GM18508 (cell line): ENCODE results near the gene NPAS3.

Experiments
- ATAC-seq: cut with Tn5 transposase; IDR thresholded peaks from one replicate; pipeline ENCODE4 v1.9.1; 2021; ENCODE audit warnings: moderate number of reproducible peaks; ENCODE audit not compliant: insufficient read depth, unreplicated experiment

The NPAS3 gene

DNA sequence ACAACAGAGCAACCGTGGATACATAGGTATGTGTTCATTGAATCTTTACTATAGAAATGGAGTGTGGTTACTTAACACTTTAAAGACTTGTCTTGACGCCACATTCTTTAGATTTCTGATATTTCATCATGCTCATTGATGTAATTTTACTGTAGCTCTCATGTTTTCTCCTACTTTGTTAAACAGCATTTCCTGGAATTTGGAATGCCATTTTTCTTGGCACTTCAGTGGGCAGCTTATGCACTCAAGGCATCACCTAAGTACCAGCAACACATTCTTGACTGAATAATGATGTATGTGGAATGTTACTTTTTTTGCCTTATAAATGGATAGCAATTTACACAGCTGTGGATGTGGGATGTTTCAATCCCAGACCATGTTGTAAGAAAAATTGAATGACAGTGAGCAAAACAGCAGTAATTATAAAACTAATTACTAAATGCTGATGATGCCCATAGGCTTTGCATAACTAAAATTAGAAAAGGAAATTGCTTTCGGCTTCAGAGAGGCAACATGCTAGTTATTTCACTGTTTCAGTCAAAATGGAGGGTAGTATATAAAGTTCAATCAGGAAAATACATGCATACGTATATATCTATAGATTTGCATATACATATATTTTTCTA lies 298.5 kb downstream of the NPAS3 start:
- no peak for ATAC-seq

GRCh38 chr14:33239465-33239864 lies 300.8 kb downstream of the NPAS3 start:
- ATAC-seq, result no peak

- ATAC-seq, result no peak
Measured at GRCh38 chr14:33240466-33240865, 301.8 kb downstream of the NPAS3 start.

- no peak for ATAC-seq
Measured at GRCh38 chr14:33241331-33241730, 302.7 kb downstream of the NPAS3 start.

DNA sequence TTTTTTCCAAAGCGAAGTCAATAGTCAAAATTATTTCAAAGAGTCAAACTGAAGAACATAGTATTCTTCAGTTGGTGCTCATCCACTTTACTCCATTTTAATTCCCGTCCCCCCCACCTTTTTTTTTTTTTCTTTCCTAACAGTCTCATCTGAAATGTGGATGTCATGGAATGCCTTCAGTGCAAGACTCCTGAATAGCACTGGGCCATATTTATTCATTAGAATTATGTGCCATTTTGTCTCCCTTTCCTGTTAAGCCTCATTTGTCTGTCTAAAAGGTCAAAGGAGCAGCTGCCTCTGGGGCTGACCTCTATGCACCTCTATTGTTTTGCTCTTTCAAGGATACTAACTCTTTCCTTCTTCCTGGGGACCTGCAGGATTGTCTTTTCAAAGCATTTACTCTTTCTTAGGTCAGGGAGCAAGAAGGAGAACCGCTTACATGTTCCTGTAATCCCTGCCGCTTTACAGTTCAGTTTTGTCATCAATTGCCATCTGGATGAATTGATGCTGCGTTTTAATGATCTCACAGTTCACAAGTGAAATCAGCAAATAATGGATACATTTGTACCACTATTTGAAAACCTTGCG lies 310.6 kb downstream of the NPAS3 start:
- ATAC-seq, result no peak

DNA sequence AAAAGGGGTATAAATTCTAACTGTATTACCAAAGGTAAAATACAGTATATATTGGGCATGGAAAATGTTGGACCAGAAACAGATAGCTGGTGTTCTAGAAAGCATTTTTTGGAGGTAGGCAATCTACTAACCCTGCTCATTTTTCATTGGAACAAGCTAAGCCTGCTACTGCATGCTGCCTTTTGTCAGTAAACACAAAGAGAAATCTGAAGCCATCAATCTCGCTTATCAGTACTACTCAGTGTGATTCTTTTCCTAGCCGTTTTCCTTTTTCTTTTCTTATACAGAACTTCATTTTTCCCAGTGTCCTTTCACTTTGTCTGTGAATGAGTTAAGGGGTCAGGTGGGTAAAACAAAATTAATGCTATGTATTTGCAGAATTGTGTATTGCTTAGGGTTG lies 312.3 kb downstream of the NPAS3 start:
- no peak for ATAC-seq

- ATAC-seq, result no peak
Measured at GRCh38 chr14:33254342-33254741, 315.7 kb downstream of the NPAS3 start.

DNA sequence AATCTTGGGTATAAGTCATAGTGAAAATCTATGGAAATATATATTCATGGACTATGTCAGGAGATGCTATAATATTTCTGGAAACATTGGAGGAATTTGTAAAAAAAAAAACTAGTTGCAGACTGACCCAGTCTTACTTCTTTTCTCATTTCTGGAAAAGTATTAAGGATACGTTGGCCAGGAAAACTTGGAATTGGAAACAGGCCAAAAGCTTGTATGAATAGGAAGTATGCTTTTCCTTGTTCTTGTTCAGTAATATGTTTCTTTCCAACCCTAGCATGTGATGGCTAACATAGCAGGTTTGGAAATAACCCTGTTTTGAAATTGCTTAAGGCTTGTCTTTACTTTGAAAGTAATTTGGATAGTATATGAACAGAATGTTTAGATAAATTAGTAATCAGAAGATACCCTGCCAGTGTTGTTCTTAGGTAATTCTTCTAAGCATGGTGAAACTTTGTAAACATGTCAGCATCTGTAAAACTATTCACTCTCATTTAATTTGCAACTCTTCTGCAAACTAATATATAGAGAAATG lies 316.2 kb downstream of the NPAS3 start:
- ATAC-seq, result no peak

DNA sequence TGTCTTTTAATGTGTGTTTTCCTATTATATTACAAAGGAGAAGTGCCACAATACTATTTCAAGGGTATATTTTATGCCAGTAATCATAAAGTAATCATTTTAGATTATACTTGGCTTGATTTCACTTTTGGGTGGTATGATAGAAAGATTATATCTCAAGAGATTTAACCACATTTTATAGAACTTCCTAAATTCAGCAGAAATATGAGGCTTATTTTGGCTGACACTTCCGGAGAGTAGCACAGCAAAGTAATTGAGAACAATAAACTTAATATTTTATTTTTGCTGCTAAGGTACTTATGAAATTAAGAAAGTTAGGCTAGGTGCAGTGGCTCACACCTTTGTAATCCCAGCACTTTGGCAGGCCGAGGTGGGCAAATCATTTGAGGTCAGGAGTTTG lies 319.1 kb downstream of the NPAS3 start:
- ATAC-seq, result no peak

- no peak for ATAC-seq
Measured at GRCh38 chr14:33259764-33260163, 321.1 kb downstream of the NPAS3 start.

DNA sequence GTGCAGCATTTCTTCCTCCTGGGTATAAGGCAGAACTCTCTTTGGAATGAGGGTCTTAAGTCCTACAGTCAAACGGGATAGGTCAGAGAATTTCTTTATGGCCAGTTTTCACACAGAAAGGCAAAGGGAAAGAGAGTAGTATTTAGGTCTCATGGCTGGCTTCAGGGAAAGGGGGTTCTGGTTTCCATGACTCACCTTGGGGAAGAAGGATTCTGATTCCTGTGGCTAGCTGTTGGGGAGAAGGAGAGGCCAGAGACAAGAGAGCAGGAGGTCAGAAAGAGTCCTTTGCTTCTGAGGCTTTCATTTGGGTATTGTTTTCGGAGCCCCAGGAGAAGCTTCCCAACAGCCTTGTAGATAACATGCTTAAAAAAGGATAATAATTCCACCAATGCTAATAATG lies 332.5 kb downstream of the NPAS3 start:
- ATAC-seq, result no peak

GRCh38 chr14:33271891-33272290 lies 333.2 kb downstream of the NPAS3 start:
- no peak for ATAC-seq

- ATAC-seq, result no peak
Measured at GRCh38 chr14:33273978-33274377, 335.3 kb downstream of the NPAS3 start.

DNA sequence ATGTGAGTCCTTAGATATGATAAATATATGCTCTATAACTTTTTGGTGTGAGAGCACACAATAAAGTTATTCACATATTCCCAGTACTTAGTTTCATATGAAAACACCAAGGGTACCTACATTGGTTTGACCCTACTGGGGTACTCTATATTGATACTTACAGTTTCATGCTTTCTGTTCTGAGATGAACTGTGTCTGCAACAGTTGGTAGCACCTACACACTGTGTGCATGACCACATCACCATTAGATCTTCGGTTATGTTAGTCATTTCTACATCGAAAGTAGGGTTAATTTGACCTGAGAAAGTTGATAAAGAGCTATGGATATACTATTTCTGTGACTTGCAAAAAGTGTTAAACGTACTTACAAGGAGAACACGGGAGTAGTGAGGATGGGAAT lies 337.2 kb downstream of the NPAS3 start:
- ATAC-seq, result no peak

DNA sequence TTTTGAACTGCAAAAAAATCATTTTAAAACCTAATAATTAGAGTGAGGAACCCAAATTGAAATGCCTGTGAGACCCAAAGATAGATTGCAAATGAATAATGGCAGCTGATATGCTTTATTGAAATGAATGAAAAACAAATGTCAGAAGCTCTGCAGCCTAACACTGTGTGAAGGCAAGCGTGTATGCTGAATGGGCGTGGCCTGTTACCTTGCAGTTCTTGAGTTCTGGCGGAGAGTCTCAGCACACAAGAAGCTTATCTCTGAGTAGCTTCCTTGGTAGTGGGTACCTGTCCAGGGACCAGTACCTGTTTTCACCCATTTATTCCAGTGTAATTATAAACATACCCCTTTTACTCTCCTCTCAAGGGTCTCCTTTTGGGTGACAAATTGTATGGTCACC lies 341.2 kb downstream of the NPAS3 start:
- no peak for ATAC-seq

DNA sequence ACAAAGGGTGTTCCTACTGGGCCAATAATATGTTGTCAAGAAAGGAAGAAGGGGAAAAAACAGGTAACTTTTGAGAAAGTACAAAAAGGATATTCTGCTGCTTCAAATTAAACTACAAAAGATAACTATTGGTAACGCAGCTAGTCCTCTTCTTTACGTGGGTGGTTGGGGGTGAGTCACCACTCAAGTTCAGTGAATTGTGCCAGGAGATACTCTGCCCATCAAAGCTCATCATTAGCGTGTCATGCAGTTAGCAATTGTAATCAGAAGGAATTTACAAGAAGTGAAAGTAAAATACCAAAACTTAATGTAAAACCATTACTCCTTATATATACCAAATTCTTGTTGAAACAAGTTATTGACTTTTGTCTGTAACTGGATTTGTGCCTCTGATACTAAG lies 342.0 kb downstream of the NPAS3 start:
- ATAC-seq, result no peak

DNA sequence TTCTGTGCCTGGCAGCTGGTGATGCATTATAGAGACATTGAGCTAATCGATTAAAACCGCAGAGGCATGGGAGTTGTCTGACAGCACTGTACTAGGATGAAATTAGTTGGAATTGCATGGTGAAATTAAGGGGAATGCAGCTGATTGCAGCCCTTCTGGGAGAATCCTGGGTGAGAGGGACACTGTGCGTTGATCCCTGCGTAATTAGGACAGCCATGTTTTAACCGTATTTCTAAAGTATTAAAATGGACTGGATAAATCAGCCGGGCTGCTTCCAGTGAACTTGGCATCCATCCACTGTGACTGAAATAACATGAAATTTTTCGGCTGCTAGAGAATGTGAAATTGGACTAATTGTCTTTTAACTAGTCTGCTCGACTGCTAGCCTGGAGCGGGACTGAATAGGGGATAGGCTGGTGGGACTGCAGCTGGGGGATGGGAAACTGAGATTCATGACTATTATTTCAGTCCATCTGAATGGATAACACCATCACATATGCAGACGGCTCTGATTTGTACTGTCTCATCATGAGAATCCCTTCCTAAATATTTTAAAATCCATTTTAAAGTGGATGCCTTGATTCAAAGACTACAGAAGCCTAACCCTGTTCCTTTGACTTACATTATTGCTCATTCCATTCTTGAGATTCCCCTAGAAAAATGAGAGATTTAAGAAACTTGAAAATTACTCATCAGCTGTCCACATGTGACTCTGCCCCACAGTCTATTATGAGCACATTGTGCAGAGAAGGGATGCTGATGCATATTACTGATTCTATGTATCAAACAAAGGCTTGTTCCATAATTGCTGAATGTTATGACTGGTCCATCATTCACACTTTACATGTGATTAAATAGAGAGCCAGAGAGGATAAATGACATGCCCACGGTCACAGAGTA lies 343.9 kb downstream of the NPAS3 start:
- no peak for ATAC-seq

GRCh38 chr14:33285902-33286700 lies 347.4 kb downstream of the NPAS3 start:
- ATAC-seq, result no peak

DNA sequence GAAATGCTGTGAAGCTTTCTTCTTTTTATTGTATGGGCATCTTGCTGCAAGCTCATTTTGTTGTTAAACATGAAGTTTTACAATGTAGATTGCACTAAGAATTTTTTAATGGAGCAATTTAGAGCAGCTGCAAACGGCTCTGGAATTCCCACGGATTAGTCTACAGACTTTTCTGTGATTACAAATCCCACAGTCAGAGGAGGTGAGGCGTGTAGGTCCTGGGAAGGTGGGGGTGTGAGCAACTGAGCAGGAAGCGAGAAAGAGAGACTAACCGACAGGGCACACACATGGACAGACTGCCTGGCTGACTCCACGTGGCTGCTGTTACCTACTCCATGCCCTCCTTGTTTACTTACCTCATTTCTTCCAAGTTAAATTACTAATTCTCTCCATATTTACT lies 348.5 kb downstream of the NPAS3 start:
- no peak for ATAC-seq

- no peak for ATAC-seq
Measured at GRCh38 chr14:33290641-33291040, 352.0 kb downstream of the NPAS3 start.
